Measurements from ENCODE around the gene DNAH6. TPM values are rescaled to one million over a fixed set of nuclear protein-coding genes. Genes with fewer than 3 reads are reported as not detected.

Gene DNAH6
- total RNA-seq, 1 donor from 2014 or later, result 2.6 TPM

DNA sequence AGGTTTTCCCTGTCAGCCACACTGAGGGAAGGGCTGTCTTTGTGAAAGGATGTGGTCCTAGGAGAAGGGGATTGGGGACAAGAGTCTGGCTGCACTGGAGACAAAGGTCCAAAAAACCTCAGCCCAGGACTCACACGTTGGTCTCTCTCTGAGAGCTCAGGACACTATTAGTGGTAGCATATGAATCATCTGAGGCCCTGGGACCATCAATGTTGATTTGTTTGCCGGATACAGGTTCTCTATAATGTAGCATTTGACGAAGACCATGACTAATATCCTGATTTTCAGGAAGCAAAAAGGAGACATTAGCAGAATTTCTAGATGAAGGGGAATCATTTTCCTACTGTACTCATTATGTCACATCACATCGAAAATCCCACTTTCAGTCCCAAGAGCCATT lies 22.2 kb upstream of the DNAH6 start:
- Histone ChIP-seq H4K20me1 (ENCODE audit: low read depth) (no peaks in the 10 kb centered on the region), H3F3A (ENCODE audit: low read depth) (no peaks in the 10 kb centered on the region), H3K4me2 (no peak overlapping the region), H3K27ac (no peak overlapping the region), H2AFZ (replicated peaks) (no peak overlapping the region), H3K9ac (no peak overlapping the region), H3K4me1 (no peaks in the 10 kb centered on the region), H3K36me3 (no peaks in the 10 kb centered on the region), H3K79me2 (ENCODE audit: low read depth) (no peaks in the 10 kb centered on the region), H3K4me3 (no peak overlapping the region), H3K9me3 (ENCODE audit: low read depth) (no peaks in the 10 kb centered on the region), H3K27me3 (no peaks in the 10 kb centered on the region)
- Mint-ChIP-seq H3K27me3 (ENCODE audit: insufficient read depth, low read depth) (no peaks in the 10 kb centered on the region), H3K4me3 (no peak overlapping the region), H3K36me3 (no peaks in the 10 kb centered on the region), H3K9me3 (no peaks in the 10 kb centered on the region), H3K27ac (no peak overlapping the region), H3K4me1 (no peaks in the 10 kb centered on the region)
- TF ChIP-seq EZH2phosphoT487 (IDR thresholded peaks at IDR 0.05) (no peak), EZH2 (IDR thresholded peaks at IDR 0.05) (no peak)
- TF ChIP-seq, protein P1, sequence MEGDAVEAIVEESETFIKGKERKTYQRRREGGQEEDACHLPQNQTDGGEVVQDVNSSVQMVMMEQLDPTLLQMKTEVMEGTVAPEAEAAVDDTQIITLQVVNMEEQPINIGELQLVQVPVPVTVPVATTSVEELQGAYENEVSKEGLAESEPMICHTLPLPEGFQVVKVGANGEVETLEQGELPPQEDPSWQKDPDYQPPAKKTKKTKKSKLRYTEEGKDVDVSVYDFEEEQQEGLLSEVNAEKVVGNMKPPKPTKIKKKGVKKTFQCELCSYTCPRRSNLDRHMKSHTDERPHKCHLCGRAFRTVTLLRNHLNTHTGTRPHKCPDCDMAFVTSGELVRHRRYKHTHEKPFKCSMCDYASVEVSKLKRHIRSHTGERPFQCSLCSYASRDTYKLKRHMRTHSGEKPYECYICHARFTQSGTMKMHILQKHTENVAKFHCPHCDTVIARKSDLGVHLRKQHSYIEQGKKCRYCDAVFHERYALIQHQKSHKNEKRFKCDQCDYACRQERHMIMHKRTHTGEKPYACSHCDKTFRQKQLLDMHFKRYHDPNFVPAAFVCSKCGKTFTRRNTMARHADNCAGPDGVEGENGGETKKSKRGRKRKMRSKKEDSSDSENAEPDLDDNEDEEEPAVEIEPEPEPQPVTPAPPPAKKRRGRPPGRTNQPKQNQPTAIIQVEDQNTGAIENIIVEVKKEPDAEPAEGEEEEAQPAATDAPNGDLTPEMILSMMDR (IDR thresholded peaks at IDR 0.05), result no peak
- no peak for DNase-seq (ENCODE audit: low spot score)

DNA sequence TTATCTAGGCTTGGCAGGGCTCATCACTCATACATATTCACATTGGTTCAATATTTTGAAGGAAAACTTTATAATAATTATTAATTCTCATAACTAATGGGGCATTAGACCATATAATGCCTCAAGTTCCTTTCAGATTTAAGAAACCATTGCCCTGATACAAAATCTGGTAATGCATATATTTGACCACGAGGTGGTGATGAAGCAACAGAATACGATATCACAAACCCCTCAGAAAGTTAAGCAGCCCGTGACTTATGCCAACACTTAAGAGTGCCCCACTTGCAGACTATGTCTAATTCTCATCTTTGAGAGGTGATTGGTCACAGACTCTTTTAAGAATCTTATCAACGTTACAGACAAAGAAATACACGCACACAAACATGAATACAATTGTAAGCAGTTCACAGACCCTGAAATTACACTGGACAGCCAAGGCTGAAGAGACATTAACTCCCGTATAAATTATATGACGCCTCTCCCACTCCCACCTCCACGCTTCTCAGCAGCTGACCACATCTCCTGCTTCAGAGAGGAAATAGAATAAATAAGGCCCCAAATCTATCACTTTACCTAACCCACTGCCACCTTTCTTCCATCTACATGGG lies 20.7 kb upstream of the DNAH6 start:
- H3K9me3 Mint-ChIP-seq, result no peaks in the 10 kb centered on the region
- no peaks in the 10 kb centered on the region for H3K27me3 Mint-ChIP-seq (ENCODE audit: insufficient read depth, low read depth)
- no peaks in the 10 kb centered on the region for H3K36me3 Mint-ChIP-seq
- Histone ChIP-seq H3K4me1 (no peaks in the 10 kb centered on the region), H3F3A (ENCODE audit: low read depth) (no peaks in the 10 kb centered on the region), H4K20me1 (ENCODE audit: low read depth) (no peaks in the 10 kb centered on the region), H3K79me2 (ENCODE audit: low read depth) (no peaks in the 10 kb centered on the region), H3K4me3 (no peak overlapping the region), H3K27ac (no peak overlapping the region), H3K9ac (no peak overlapping the region), H3K4me2 (no peak overlapping the region), H3K36me3 (no peaks in the 10 kb centered on the region), H3K9me3 (ENCODE audit: low read depth) (no peaks in the 10 kb centered on the region), H2AFZ (replicated peaks) (no peak overlapping the region), H3K27me3 (no peaks in the 10 kb centered on the region)
- H3K27ac Mint-ChIP-seq, result no peak overlapping the region
- DNase-seq (ENCODE audit: low spot score), result peak; percentile 72
- H3K4me1 Mint-ChIP-seq, result no peaks in the 10 kb centered on the region
- H3K4me3 Mint-ChIP-seq, result no peak overlapping the region
- TF ChIP-seq, protein P1 (IDR thresholded peaks at IDR 0.05), result peak; percentile 79
- no peak for TF ChIP-seq EZH2phosphoT487 (IDR thresholded peaks at IDR 0.05)

DNA sequence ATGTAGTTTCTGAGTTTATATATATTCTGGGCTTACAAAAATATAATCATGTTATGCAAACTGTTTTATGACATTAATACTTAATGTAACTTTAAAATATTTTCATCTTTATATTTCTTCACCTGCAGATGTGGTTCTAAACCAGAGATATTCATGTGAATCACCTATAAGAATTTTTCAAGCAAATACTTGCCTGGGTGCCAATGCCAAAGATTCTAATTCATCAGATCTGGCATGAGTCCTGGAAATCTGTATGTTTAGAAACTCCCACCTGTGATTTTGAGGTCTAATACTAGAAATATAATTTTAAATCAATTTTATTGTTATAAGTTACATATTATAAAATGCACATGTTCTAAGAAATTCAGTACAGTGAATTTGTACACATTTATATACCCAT lies 19.9 kb upstream of the DNAH6 start:
- no peaks in the 10 kb centered on the region for H3K27me3 Mint-ChIP-seq (ENCODE audit: insufficient read depth, low read depth)
- Histone ChIP-seq H3F3A (ENCODE audit: low read depth) (no peaks in the 10 kb centered on the region), H3K9ac (no peak overlapping the region), H3K4me3 (no peak overlapping the region), H3K79me2 (ENCODE audit: low read depth) (no peaks in the 10 kb centered on the region), H2AFZ (replicated peaks) (no peak overlapping the region), H3K36me3 (no peaks in the 10 kb centered on the region), H4K20me1 (ENCODE audit: low read depth) (no peaks in the 10 kb centered on the region), H3K4me1 (no peaks in the 10 kb centered on the region), H3K9me3 (ENCODE audit: low read depth) (no peaks in the 10 kb centered on the region), H3K4me2 (no peak overlapping the region), H3K27me3 (no peaks in the 10 kb centered on the region), H3K27ac (no peak overlapping the region)
- H3K4me1 Mint-ChIP-seq, result no peaks in the 10 kb centered on the region
- no peak overlapping the region for H3K4me3 Mint-ChIP-seq
- no peak for DNase-seq (ENCODE audit: low spot score)
- no peaks in the 10 kb centered on the region for H3K36me3 Mint-ChIP-seq
- no peak overlapping the region for H3K27ac Mint-ChIP-seq
- no peaks in the 10 kb centered on the region for H3K9me3 Mint-ChIP-seq
- TF ChIP-seq, protein P1 (IDR thresholded peaks at IDR 0.05), result no peak
- TF ChIP-seq EZH2 (IDR thresholded peaks at IDR 0.05), result no peak

Measured in neural progenitor cell (in vitro differentiated cells).